Epithelial cell of proximal tubule (primary cell): Measurements from ENCODE around the gene ATAD3C. TPM values are rescaled to one million over a fixed set of nuclear protein-coding genes. Genes with fewer than 3 reads are reported as not detected.
"Not testable (repeated sequence)": the region's sequence is repeated elsewhere in the genome, so short reads cannot be mapped to it uniquely, and the experiment has no call there.

Source experiments
- DNase-seq: peaks from one replicate; pipeline ENCODE4 v3.0.0-alpha.2; 2011; ENCODE audit warnings: low read depth
- H3K4me3 ChIP-seq: 2 replicates; pipeline ENCODE4 v1.5.1; 2011; ENCODE audit warnings: low read depth, mild to moderate bottlenecking, low read length
- total RNA-seq: library from RNA; depleted of rRNA; stranded (reverse); fragments of >200 nt; gene quantifications from 2 replicates; pipeline ENCODE4 v1.2.3, GENCODE V29; 2015
- TF ChIP-seq, protein P1 (sequence below): conservative IDR thresholded peaks from 2 replicates; pipeline ENCODE4 v1.5.1; 2012; ENCODE audit warnings: low read depth, mild to moderate bottlenecking, low read length

Gene ATAD3C
- total RNA-seq, 1 donor from 2014 or later: under 0.01 TPM

DNA sequence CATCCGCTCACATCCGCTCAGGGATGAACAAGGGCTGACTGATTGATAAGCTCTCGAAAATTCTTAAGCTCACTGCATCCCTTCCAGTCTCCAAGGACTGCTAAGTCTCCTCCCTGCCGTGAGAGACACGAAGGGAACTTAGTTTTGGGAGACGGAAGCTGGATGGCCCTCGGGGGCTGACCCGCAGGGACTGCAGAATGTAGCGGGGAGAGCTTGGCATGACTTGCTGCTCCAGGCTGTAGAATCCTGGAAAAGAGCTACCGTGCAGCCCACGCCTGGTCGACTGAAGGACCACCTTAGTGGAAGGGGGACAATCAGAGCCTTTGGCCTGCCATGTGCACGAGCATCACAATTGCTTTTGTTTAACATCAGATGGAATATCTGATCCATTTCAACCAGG is 33.7 kb upstream of the ATAD3C start:
- no peak for DNase-seq
- H3K4me3 ChIP-seq: no peak overlapping the region
- TF ChIP-seq, protein P1, sequence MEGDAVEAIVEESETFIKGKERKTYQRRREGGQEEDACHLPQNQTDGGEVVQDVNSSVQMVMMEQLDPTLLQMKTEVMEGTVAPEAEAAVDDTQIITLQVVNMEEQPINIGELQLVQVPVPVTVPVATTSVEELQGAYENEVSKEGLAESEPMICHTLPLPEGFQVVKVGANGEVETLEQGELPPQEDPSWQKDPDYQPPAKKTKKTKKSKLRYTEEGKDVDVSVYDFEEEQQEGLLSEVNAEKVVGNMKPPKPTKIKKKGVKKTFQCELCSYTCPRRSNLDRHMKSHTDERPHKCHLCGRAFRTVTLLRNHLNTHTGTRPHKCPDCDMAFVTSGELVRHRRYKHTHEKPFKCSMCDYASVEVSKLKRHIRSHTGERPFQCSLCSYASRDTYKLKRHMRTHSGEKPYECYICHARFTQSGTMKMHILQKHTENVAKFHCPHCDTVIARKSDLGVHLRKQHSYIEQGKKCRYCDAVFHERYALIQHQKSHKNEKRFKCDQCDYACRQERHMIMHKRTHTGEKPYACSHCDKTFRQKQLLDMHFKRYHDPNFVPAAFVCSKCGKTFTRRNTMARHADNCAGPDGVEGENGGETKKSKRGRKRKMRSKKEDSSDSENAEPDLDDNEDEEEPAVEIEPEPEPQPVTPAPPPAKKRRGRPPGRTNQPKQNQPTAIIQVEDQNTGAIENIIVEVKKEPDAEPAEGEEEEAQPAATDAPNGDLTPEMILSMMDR: no peak

DNA sequence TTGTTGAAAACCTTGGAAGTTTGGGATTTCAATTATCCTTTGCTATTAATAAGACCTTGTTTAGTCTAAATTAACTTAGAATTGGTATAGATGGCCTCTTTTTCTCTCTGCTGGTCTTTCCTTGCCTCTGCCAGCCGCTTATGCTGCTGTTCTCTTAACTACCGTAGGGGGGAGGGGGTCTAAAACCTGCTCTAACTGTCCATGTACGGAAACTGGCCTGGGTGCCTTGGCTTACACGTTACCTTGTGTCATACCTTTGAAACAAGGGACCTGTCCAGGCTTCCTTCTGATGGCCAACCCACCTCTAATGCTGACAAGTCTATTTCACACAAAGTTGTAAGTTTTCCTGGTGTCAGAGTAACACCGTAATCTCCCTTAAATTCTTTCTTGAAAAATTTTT is 32.1 kb upstream of the ATAD3C start:
- not testable (repeated sequence) for DNase-seq, H3K4me3 ChIP-seq

GRCh38 chr1:1417825-1418463 is 31.5 kb upstream of the ATAD3C start:
- DNase-seq, H3K4me3 ChIP-seq: not testable (repeated sequence)

DNA sequence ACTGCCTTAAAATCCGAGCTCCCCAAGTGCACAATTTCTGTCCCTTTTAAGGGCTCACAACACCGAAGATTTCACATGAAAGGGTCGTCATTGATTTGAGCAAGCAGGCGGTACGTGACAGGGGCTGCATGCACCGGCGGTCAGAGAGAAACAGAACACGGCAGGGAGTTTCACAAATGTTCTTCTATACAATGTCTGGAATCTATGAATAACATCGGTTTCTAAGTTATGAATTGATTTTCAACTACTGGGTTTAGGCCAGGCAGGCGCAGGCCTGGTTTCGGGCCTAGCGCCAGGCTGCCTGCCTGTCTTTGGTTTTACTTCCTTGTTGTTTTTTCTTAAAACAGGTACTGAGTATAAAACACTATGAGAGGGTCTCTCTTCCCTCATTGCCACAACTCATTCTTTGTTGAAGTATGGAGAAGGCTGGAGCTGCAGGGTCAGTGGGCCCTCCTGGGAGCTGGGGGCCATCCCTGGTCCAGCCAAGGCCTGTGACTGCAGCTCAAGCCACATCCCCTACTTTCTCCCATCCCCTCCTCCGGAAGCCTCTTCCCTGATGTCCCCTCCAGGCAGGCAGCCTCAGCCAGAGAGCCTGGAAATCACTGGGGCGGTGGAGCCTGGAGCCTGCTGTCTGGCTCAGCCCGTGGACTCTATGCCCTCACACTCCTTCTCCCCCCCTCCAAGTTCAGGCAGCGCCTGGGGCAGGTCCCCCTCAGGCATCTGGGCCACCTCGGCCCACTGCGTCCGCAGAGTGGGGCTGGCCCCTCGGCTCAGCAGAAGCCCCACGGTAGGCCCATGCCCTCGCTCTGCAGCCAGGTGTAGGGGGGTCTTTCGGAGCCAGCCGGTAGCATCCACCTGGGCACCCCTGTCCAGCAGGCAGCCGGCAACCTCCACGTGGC is 30.8 kb upstream of the ATAD3C start:
- H3K4me3 ChIP-seq: no peak overlapping the region
- no peak for DNase-seq
- TF ChIP-seq, protein P1: no peak

GRCh38 chr1:1419363-1419812 is 30.1 kb upstream of the ATAD3C start:
- no peak overlapping the region for H3K4me3 ChIP-seq
- no peak for DNase-seq
- TF ChIP-seq, protein P1: no peak

- TF ChIP-seq, protein P1: no peak
- H3K4me3 ChIP-seq: no peak overlapping the region
- no peak for DNase-seq
These were observed 29.5 kb upstream of the ATAD3C start for GRCh38 chr1:1419813-1420653.

DNA sequence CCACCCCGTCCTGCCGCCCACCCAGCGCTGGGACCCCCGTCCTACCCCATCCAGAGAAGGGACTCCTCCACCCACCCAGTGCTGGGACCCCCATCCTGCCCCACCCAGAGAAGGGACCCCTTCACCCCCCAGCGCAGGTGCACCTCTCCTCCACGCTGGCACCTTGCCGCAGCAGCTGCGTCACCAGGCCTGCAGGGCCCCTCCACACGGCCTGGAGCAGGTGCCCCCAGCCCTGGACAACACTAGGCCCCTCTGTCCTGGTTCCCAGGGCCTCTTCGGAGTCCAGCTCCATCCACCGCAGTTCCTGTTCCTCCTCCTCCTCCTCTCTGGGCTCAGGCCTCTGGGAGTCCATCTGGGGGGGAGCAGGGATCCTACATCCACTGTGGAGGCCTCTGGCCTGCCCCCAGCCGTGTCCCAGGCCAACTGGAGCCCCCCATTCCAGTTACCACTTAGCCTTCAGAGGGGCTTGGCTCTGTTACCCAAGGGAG is 28.8 kb upstream of the ATAD3C start:
- TF ChIP-seq, protein P1: no peak
- H3K4me3 ChIP-seq: no peak overlapping the region
- DNase-seq: no peak
